ENCODE data around the gene GLI1.

GLI1 gene

GRCh38 chr12:57521525-57522010, 62.0 kb downstream of the GLI1 start:
- peak in 1 of 2 experiments; percentile 19 for DNase-seq
